GM18861 (cell line): Measurements from ENCODE around the gene MYRIP.
A peak's percentile ranks its signal among the peaks of the same experiment; 100 is the strongest.
"Not testable (repeated sequence)": the region's sequence is repeated elsewhere in the genome, so short reads cannot be mapped to it uniquely, and the experiment has no call there.

Experiments
- ATAC-seq: cut with Tn5 transposase; IDR thresholded peaks from one replicate; pipeline ENCODE4 v1.9.1; 2021; ENCODE audit not compliant: unreplicated experiment

MYRIP gene

GRCh38 chr3:39809181-39809994, at the start of gene MYRIP:
Gene MYRIP (plus strand): TSS chr3:39809609. CDS start chr3:39900817, 91,208 bp downstream.
- ATAC-seq, result peak; percentile 78

DNA sequence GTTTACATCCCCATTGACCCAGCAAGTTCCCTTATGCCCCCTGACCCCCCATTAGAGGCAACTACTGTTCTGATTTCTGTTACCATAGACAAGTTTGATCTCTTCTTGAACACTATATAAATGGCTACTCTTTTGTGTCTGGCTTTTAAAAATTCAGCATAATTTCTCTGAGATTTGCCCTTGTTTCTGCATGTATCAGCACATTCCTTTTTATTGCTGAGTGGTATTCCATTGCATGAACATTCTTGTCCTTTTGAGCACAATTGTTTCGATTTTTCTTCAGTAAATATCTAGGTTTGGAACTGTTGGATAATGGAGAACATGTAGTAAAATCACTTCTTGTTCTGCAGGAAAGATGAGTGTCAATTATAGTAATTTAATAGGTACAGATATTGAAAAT, 49.1 kb upstream of the MYRIP start:
- no peak for ATAC-seq

- no peak for ATAC-seq
These were observed 46.8 kb upstream of the MYRIP start for GRCh38 chr3:39762537-39763070.

DNA sequence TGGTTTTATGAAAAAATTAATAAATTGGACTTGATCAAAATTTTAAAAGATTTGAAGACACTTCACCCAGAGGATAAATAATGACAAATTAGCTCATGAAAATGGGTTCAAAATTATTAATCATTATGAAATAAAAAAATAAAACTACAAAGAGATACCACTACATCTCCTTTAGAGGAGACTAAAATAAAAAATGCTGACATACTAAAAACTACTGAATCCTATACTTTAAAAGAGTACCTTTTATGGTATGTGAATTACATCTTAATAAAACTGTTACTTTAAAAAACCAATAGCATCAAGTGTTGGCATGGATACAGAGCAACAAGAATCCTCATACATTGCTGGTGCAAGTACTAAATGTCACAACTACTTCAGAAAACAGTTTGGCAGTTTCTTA, 46.0 kb upstream of the MYRIP start:
- no peak for ATAC-seq

DNA sequence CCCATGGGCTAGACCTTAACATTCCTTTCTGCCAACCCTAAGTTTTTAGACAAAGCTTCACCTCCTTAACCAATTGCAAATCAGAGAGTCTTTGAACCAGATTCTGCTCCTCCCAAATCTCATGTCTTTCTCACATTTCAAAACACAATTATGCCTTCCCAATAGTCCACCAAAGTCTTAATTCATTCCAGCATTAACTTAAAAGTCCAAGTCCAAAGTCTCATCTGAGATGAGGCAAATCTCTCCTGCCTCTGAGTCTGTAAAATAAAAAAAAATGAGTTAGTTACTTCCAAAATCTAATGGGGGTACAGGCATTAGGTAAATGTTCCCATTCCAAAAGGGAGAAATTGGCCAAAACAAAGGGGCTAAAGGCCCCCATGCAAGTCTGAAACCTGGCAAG, 43.8 kb upstream of the MYRIP start:
- ATAC-seq, result no peak

GRCh38 chr3:39766433-39766832, 43.0 kb upstream of the MYRIP start:
- ATAC-seq, result no peak

DNA sequence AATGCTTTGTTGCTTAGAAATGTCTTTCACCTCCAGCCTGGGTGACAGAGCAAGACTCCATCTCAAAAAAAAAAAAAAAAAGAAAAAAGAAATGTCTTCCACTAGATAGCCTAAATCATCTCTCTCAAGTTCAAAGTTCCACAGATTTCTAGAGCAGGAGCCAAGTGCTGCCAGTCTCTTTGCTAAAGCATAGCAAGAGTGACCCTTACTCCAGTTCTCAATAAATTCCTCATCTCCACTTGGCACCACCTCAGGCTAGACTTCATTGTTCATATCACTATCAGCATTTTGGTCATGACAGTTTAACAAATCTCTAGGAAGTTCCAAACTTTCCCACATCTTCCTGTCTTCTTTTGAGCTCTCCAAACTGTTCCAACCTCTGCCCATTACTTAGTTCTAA, 42.5 kb upstream of the MYRIP start:
- ATAC-seq, result not testable (repeated sequence)

- not testable (repeated sequence) for ATAC-seq
These were observed 31.2 kb upstream of the MYRIP start for GRCh38 chr3:39778168-39778567.

GRCh38 chr3:39779511-39780230, 29.7 kb upstream of the MYRIP start:
- ATAC-seq, result no peak

DNA sequence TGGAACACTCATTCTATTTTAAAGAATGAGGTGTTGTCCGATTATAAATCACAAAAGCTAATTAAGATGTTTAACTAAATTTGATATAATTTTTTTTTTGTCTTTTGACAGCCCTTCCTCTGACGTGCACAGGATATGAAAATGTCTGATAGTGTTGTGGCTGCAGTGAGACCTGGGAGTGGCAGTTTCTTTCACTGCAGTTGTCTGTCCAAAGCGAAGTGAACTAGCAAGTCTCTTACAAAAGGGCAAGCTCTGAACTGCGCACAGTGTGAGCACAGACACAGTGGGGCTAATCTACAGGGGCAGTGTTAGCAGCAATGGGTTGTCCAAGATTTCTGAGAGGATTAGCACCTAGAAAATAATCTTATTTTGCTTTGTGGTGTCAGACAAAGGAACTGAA, 29.1 kb upstream of the MYRIP start:
- no peak for ATAC-seq

DNA sequence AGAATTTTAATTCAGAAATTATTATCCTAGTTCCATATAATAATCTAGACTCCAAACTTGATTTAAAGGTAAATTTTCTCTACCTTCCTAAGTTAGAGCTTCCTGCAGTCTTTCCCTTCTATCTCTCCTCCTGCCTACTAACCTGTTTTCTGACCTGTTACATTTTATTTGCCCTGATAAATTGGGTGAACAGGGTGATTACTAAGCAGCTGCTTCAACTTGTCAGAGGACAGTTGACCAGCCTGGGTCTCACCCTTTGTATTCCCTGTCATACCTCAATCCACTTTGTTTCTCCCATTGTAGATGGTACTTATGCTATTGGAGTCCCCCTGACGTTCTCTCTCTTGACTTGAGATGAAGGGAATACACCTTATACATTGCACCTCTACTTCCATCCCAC, 28.4 kb upstream of the MYRIP start:
- ATAC-seq, result no peak

GRCh38 chr3:39781632-39782031, 27.8 kb upstream of the MYRIP start:
- no peak for ATAC-seq

- ATAC-seq, result no peak
These were observed 25.7 kb upstream of the MYRIP start for GRCh38 chr3:39783680-39784079.

- no peak for ATAC-seq
These were observed 24.5 kb upstream of the MYRIP start for GRCh38 chr3:39784922-39785321.

GRCh38 chr3:39788128-39788883, 21.1 kb upstream of the MYRIP start:
- ATAC-seq, result no peak

- ATAC-seq, result no peak
These were observed 17.8 kb upstream of the MYRIP start for GRCh38 chr3:39791603-39792002.

- no peak for ATAC-seq
These were observed 14.5 kb upstream of the MYRIP start for GRCh38 chr3:39794880-39795279.

- ATAC-seq, result no peak
These were observed 8.2 kb upstream of the MYRIP start for GRCh38 chr3:39801216-39801615.

- ATAC-seq, result not testable (repeated sequence)
These were observed 6.9 kb upstream of the MYRIP start for GRCh38 chr3:39802486-39802885.

GRCh38 chr3:39803956-39804355, 5.5 kb upstream of the MYRIP start:
- ATAC-seq, result no peak

- ATAC-seq, result no peak
These were observed 4.5 kb upstream of the MYRIP start for GRCh38 chr3:39804951-39805350.
